ENCODE results near the gene OSR1. TPM values are rescaled to one million over a fixed set of nuclear protein-coding genes. Genes with fewer than 3 reads are reported as not detected.
"Not testable (repeated sequence)": the region's sequence is repeated elsewhere in the genome, so short reads cannot be mapped to it uniquely, and the experiment has no call there.

OSR1 gene
- 6.4 and 6.9 TPM in 2 replicates for total RNA-seq (2021)
- Bru-seq, nascent RNA = percentile 45 among the genes with signal in this experiment
- BruChase-seq, experiment 1, labeled RNA remaining after a 2-hour chase = percentile 64 among the genes with signal in this experiment
- BruChase-seq, experiment 2, labeled RNA remaining after a 6-hour chase = percentile 45 among the genes with signal in this experiment
- long read RNA-seq, transcript OSR1-201 (3 exons, 1,936 nt) = major isoform, 12 of 17 reads
- long read RNA-seq, partial matches to known transcripts = 0 of 17 reads
- long read RNA-seq, other reads (novel, unspliced or antisense) = 5 of 17 reads

DNA sequence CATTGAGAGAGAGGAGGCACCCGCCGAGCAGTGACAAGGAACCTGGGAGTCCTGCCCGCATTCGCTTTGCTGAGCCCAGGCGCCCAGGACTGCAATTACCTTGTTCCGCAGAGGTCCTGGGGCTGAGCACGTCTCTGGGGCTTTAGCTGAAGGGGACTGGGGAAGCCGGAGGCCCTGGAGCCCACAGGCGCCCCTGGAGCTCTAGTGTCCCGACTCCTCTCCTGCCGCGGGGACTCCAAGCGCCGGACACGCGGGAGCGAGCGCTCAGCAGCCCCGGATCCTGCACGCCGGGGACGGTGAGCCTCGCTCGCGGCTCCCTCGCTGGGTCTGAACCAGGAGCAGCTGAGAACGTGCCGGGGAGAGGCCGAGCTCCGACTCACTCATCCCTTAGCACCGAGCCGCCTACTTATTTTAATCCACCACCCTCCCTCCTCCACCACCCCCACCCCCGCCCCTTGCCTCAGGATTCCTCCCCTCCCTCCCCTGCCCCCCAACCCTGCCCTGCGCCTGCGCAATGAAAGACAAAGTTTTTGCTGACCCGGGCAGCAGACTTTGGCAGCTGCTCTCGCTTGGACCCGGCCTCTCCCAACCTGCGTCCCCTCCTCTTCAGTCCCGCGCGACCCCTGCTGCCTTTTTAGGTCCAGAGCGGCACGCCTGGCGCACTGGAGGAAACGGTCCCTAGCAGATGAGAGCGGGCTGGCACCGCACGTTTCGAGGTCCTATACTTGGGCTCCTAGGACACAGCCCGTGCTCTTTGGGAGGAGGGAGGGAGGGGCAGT lies at the start of gene OSR1:
Gene OSR1, minus strand, starts transcription at position 382 of the 779 bp plus-strand sequence. CDS start 4,818 bp downstream, outside the sequence.
- Histone ChIP-seq H3K4me3 (peak within 1 kb of the TSS; percentile 70), H2AFZ (peak within 1 kb of the TSS; percentile 89), H3K9me2 (ENCODE audit: insufficient read depth) (no peaks in the 10 kb centered on the region), H3K27me3 (ENCODE audit: insufficient read depth, low read depth) (no peaks in the 10 kb centered on the region), H4K20me1 (ENCODE audit: insufficient read depth) (no peaks in the 10 kb centered on the region), H3F3A (ENCODE audit: insufficient read depth, low read depth) (peaks cover 9% of the 10 kb centered on the region; the same call in 1 of the 2 replicates), H3K4me1 (replicated peaks; ENCODE audit: insufficient read depth) (peaks cover 13% of the 10 kb centered on the region; the same call in 1 of the 2 replicates), H3K79me2 (ENCODE audit: low read depth) (peaks cover 23% of the 10 kb centered on the region), H3K36me3 (ENCODE audit: low read depth) (no peaks in the 10 kb centered on the region), H3K27ac (no peak within 1 kb of the TSS), H3K4me2 (peak within 1 kb of the TSS; percentile 89), H3K9me3 (ENCODE audit: insufficient read depth, low read depth) (no peaks in the 10 kb centered on the region)
- no peak for TF ChIP-seq EZH2 (IDR thresholded peaks at IDR 0.05; ENCODE audit: low read depth)
- TF ChIP-seq CTCF (conservative IDR thresholded peaks at IDR 0.05) = no peak
- DNase-seq = peak in 1 of 2 experiments; percentile 58
- BruUV-seq (replicated peaks) = no TSS peak
- intact Hi-C loops (cut with micrococcal nuclease; ENCODE audit: unreplicated experiment) = loop anchor here (1.0 kb wide), 1 partner anchor 529 kb away; no protein-coding TSS in a partner anchor
- POLR2A ChIA-PET (ENCODE audit: unreplicated experiment) = interaction anchor here (0.6 to 0.7 kb wide), 3 partner anchors 15 to 1597 kb away, joined by 3 to 4 read pairs (median 3); partner anchors contain the start of gene RHOB
- CTCF ChIA-PET = interaction anchor here (0.6 to 0.7 kb wide), 3 partner anchors 254 to 1687 kb away, joined by 3 to 11 read pairs (median 11); no protein-coding TSS in a partner anchor

GRCh38 chr2:19403785-19404184 lies 45.4 kb upstream of the OSR1 start:
- no peaks in the 10 kb centered on the region for H4K20me1 ChIP-seq (ENCODE audit: insufficient read depth)
- no peaks in the 10 kb centered on the region for H3F3A ChIP-seq (ENCODE audit: insufficient read depth, low read depth)
- no peak overlapping the region for H2AFZ ChIP-seq
- DNase-seq = no peak
- no peaks in the 10 kb centered on the region for H3K36me3 ChIP-seq (ENCODE audit: low read depth)
- H3K9me2 ChIP-seq (ENCODE audit: insufficient read depth) = no peaks in the 10 kb centered on the region
- no TSS peak for BruUV-seq (replicated peaks)
- no peaks in the 10 kb centered on the region for H3K27me3 ChIP-seq (ENCODE audit: insufficient read depth, low read depth)
- H3K27ac ChIP-seq = no peak overlapping the region
- POLR2A ChIA-PET (ENCODE audit: unreplicated experiment) = no interaction called here
- TF ChIP-seq EZH2 (IDR thresholded peaks at IDR 0.05; ENCODE audit: low read depth) (no peak), CTCF (conservative IDR thresholded peaks at IDR 0.05) (no peak)
- no peaks in the 10 kb centered on the region for H3K79me2 ChIP-seq (ENCODE audit: low read depth)
- intact Hi-C loops (cut with micrococcal nuclease; ENCODE audit: unreplicated experiment) = no loop called here
- CTCF ChIA-PET = no interaction called here
- H3K4me1 ChIP-seq (replicated peaks; ENCODE audit: insufficient read depth) = no peaks in the 10 kb centered on the region
- H3K9me3 ChIP-seq (ENCODE audit: insufficient read depth, low read depth) = no peaks in the 10 kb centered on the region
- H3K4me2 ChIP-seq = no peak overlapping the region
- no peak overlapping the region for H3K4me3 ChIP-seq

DNA sequence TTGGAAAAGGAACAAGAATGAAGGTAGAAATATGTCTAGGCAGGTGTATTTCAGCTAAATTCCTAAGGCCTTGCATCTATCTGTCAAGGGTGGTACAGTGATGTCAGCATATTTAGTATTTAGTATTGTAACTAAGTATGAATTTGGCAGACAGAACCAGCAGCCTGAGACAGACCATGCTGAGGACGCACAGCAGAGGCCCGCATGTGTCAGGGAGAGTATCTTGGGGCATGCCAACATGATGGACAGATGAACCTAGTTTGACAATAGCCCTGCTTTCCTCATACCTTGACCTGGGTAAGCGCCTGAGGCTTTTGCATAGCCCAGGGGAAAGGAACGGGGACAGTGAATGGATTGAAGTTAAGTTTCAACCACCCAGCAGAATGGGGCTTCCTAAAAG lies 33.8 kb upstream of the OSR1 start:
- H3F3A ChIP-seq (ENCODE audit: insufficient read depth, low read depth) = no peaks in the 10 kb centered on the region
- no peak overlapping the region for H3K4me2 ChIP-seq
- no peak for TF ChIP-seq EZH2 (IDR thresholded peaks at IDR 0.05; ENCODE audit: low read depth)
- no peak for TF ChIP-seq CTCF (conservative IDR thresholded peaks at IDR 0.05)
- H3K9me3 ChIP-seq (ENCODE audit: insufficient read depth, low read depth) = no peaks in the 10 kb centered on the region
- H3K9me2 ChIP-seq (ENCODE audit: insufficient read depth) = no peaks in the 10 kb centered on the region
- BruUV-seq (replicated peaks) = no TSS peak
- no peaks in the 10 kb centered on the region for H3K36me3 ChIP-seq (ENCODE audit: low read depth)
- no peak overlapping the region for H3K27ac ChIP-seq
- H4K20me1 ChIP-seq (ENCODE audit: insufficient read depth) = no peaks in the 10 kb centered on the region
- intact Hi-C loops (cut with micrococcal nuclease; ENCODE audit: unreplicated experiment) = no loop called here
- POLR2A ChIA-PET (ENCODE audit: unreplicated experiment) = no interaction called here
- H3K4me3 ChIP-seq = no peak overlapping the region
- H3K27me3 ChIP-seq (ENCODE audit: insufficient read depth, low read depth) = no peaks in the 10 kb centered on the region
- DNase-seq = no peak
- no peak overlapping the region for H2AFZ ChIP-seq
- CTCF ChIA-PET = no interaction called here
- H3K79me2 ChIP-seq (ENCODE audit: low read depth) = no peaks in the 10 kb centered on the region
- H3K4me1 ChIP-seq (replicated peaks; ENCODE audit: insufficient read depth) = no peaks in the 10 kb centered on the region

GRCh38 chr2:19389469-19389868 lies 31.0 kb upstream of the OSR1 start:
- H3K4me1 ChIP-seq (replicated peaks; ENCODE audit: insufficient read depth); intact Hi-C loops (cut with micrococcal nuclease; ENCODE audit: unreplicated experiment); CTCF ChIA-PET; H3K27me3 ChIP-seq (ENCODE audit: insufficient read depth, low read depth); H3K9me2 ChIP-seq (ENCODE audit: insufficient read depth); H3K79me2 ChIP-seq (ENCODE audit: low read depth); H2AFZ ChIP-seq; H3K9me3 ChIP-seq (ENCODE audit: insufficient read depth, low read depth); H3F3A ChIP-seq (ENCODE audit: insufficient read depth, low read depth); H4K20me1 ChIP-seq (ENCODE audit: insufficient read depth); POLR2A ChIA-PET (ENCODE audit: unreplicated experiment); DNase-seq; BruUV-seq (replicated peaks); H3K36me3 ChIP-seq (ENCODE audit: low read depth); H3K4me2 ChIP-seq; H3K4me3 ChIP-seq; H3K27ac ChIP-seq: not testable (repeated sequence)
